Mesothelial cell of epicardium (in vitro differentiated cells): ENCODE data around the gene COPB2. TPM values are rescaled to one million over a fixed set of nuclear protein-coding genes. Genes with fewer than 3 reads are reported as not detected.
"Not testable (repeated sequence)": the region's sequence is repeated elsewhere in the genome, so short reads cannot be mapped to it uniquely, and the experiment has no call there.

ENCODE experiments used
- DNase-seq, 2 experiments: peaks; one replicate each; pipeline ENCODE4 v3.0.0; 2021; ENCODE audit warnings: low spot score in 2 of 2; ENCODE audit not compliant: unreplicated experiment in 2 of 2
- H3K27ac Mint-ChIP-seq: 2 replicates; pipeline ENCODE4 v1.8.0; 2021; ENCODE audit warnings: mixed read lengths
- H3K27me3 Mint-ChIP-seq: 2 replicates; pipeline ENCODE4 v1.8.0; 2021; ENCODE audit warnings: low read depth, mixed read lengths
- H3K36me3 Mint-ChIP-seq: 2 replicates; pipeline ENCODE4 v1.8.0; 2021; ENCODE audit warnings: mixed read lengths
- H3K4me1 Mint-ChIP-seq: 2 replicates; pipeline ENCODE4 v1.8.0; 2021; ENCODE audit warnings: mixed read lengths
- H3K4me3 Mint-ChIP-seq: 2 replicates; pipeline ENCODE4 v1.8.0; 2021; ENCODE audit warnings: mild to moderate bottlenecking, moderate library complexity, mixed read lengths
- H3K9me3 Mint-ChIP-seq: 2 replicates; pipeline ENCODE4 v1.8.0; 2021; ENCODE audit warnings: mixed read lengths
- CTCF ChIP-seq: fragments of 200-600 bp; sonication (generic); IDR thresholded peaks from one replicate; pipeline ENCODE4 v1.5.0; 2021; ENCODE audit warnings: antibody characterized with exemption; ENCODE audit not compliant: unreplicated experiment
- total RNA-seq: library from RNA; stranded (reverse); gene quantifications from 3 replicates; pipeline ENCODE4 v1.2.1, GENCODE V29; 2021

Gene COPB2
- total RNA-seq, 1 donor from 2014 or later, result 130 TPM

- Mint-ChIP-seq H3K27me3 (no peaks in the 10 kb centered on the region), H3K36me3 (peaks cover 46% of the 10 kb centered on the region), H3K4me1 (no peaks in the 10 kb centered on the region), H3K9me3 (peaks cover 48% of the 10 kb centered on the region), H3K27ac (no peak overlapping the region), H3K4me3 (no peak overlapping the region)
- no peak for TF ChIP-seq CTCF
- DNase-seq, result no peak
Observed at GRCh38 chr3:139418144-139418543, 28.7 kb upstream of the COPB2 start.

- Mint-ChIP-seq H3K36me3 (peaks cover 54% of the 10 kb centered on the region), H3K4me3 (no peak overlapping the region), H3K27me3 (no peaks in the 10 kb centered on the region), H3K4me1 (no peaks in the 10 kb centered on the region), H3K9me3 (peaks cover 66% of the 10 kb centered on the region), H3K27ac (no peak overlapping the region)
- DNase-seq, result no peak
- no peak for TF ChIP-seq CTCF
Observed at GRCh38 chr3:139416275-139416674, 26.8 kb upstream of the COPB2 start.

GRCh38 chr3:139414608-139415224 lies 25.3 kb upstream of the COPB2 start:
- no peaks in the 10 kb centered on the region for H3K4me1 Mint-ChIP-seq
- TF ChIP-seq CTCF, result no peak
- H3K27ac Mint-ChIP-seq, result no peak overlapping the region
- H3K4me3 Mint-ChIP-seq, result no peak overlapping the region
- H3K9me3 Mint-ChIP-seq, result peaks cover 76% of the 10 kb centered on the region
- peaks cover 61% of the 10 kb centered on the region for H3K36me3 Mint-ChIP-seq
- DNase-seq, result no peak
- H3K27me3 Mint-ChIP-seq, result no peaks in the 10 kb centered on the region

GRCh38 chr3:139412891-139413290 lies 23.4 kb upstream of the COPB2 start:
- H3K27me3 Mint-ChIP-seq, H3K27ac Mint-ChIP-seq, H3K4me3 Mint-ChIP-seq, H3K4me1 Mint-ChIP-seq, DNase-seq: not testable (repeated sequence)
- peaks cover 60% of the 10 kb centered on the region for H3K36me3 Mint-ChIP-seq
- peaks cover 90% of the 10 kb centered on the region for H3K9me3 Mint-ChIP-seq

GRCh38 chr3:139401155-139401554 lies 11.7 kb upstream of the COPB2 start:
- DNase-seq, H3K27ac Mint-ChIP-seq, H3K4me1 Mint-ChIP-seq, H3K27me3 Mint-ChIP-seq, H3K4me3 Mint-ChIP-seq: not testable (repeated sequence)
- Mint-ChIP-seq H3K36me3 (peaks cover 57% of the 10 kb centered on the region), H3K9me3 (peaks cover 50% of the 10 kb centered on the region)

- no peak for DNase-seq
- Mint-ChIP-seq H3K4me3 (no peak overlapping the region), H3K9me3 (peaks cover 12% of the 10 kb centered on the region), H3K36me3 (peaks cover 17% of the 10 kb centered on the region), H3K27ac (no peak overlapping the region), H3K4me1 (peaks cover 4% of the 10 kb centered on the region), H3K27me3 (no peaks in the 10 kb centered on the region)
- no peak for TF ChIP-seq CTCF
Observed at GRCh38 chr3:139396707-139397106, 7.3 kb upstream of the COPB2 start.

GRCh38 chr3:139394116-139394515 lies 4.7 kb upstream of the COPB2 start:
- no peaks in the 10 kb centered on the region for H3K27me3 Mint-ChIP-seq
- DNase-seq, result no peak
- H3K4me3 Mint-ChIP-seq, result no peak overlapping the region
- H3K36me3 Mint-ChIP-seq, result peaks cover 1% of the 10 kb centered on the region
- no peak for TF ChIP-seq CTCF
- peaks cover 18% of the 10 kb centered on the region for H3K4me1 Mint-ChIP-seq
- peak overlapping the region; percentile 56 for H3K27ac Mint-ChIP-seq
- no peaks in the 10 kb centered on the region for H3K9me3 Mint-ChIP-seq
